ENCODE measurements around the gene AP5Z1.

DNA sequence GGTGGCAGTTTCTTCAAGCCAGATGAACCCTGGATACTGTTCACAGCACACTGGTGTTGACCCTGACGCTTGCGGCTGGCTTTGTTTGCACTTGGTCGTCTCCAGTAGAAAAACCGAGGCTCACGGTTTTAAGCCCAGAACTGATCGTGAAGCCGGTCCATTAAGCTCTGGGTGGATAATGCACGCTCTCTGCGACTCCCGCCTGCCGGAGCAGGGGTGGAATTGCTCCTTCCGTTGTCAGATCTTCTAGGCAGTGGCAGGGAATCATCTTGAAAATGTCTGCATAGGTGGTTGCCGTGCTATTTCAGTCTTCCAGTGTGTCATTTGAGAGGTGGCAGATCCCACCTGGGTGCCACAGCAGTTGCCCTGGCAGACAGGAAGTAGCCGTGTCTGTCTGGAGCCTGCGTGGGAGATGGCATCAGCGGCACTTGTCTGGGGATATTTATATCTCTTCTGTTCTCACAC lies 35.9 kb upstream of the AP5Z1 start:
- TF ChIP-seq CTCF (IDR thresholded peaks at IDR 0.05; ENCODE audit: low read depth, low read length) (no peak), POLR2A (IDR thresholded peaks at IDR 0.05; ENCODE audit: extremely low read depth, insufficient read length) (no peak)

Data from NB4 (cell line).